GM19240 (cell line): ENCODE results near the gene DPPA5.
"Not testable (repeated sequence)": the region's sequence is repeated elsewhere in the genome, so short reads cannot be mapped to it uniquely, and the experiment has no call there.

Experiments used
- DNase-seq: peaks from one replicate; pipeline ENCODE4 v3.0.0; 2011; ENCODE audit warnings: low spot score; ENCODE audit not compliant: insufficient read length

The DPPA5 gene

GRCh38 chr6:73353636-73354593 lies at the start of gene DPPA5:
Gene DPPA5 (minus strand): TSS chr6:73354276. CDS start chr6:73354225, 51 bp downstream.
- DNase-seq: no peak

DNA sequence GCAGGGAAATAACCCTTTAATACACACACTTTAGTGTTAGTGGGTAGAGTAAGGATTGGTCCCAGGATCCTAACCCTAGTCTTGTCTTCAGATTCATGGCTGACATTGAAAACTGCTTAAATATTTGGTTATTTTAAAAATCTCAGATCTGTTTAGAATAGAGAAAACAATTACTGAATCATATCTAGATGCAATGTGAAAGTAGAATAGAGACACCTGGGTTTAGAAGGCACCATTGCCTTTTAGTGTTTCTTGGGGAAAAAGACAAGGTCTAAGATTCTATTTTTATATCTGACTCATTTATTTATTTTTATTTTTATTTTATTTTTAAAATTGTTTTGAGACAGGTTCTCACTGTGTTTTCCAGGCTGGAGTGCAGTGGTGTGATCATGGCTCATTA lies 46.6 kb upstream of the DPPA5 start:
- no peak for DNase-seq

- no peak for DNase-seq
Measured at GRCh38 chr6:73395875-73396274, 41.8 kb upstream of the DPPA5 start.

- no peak for DNase-seq
Measured at GRCh38 chr6:73394577-73395354, 40.7 kb upstream of the DPPA5 start, which contains the start of gene DDX43. Gene DDX43 (plus strand): TSS chr6:73394828. CDS start chr6:73394906, 78 bp downstream.

GRCh38 chr6:73393278-73393677 lies 39.2 kb upstream of the DPPA5 start:
- DNase-seq: no peak

DNA sequence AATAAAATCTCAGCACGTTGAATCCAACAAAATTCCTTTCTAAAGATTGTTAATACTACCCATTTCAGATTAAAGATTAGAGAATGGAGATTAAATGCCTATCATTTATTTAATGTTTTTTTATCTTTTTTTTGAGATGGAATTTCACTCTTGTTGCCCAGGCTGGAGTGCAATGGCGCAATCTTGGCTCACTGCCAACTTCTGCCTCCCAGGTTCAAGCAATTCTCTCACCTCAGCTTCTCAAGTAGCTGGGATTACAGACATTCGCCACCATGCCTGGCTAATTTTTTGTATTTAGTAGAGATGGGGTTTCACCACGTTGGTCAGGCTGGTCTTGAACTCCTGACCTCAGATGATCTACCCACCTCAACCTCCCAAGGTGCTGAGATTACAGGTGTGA lies 38.1 kb upstream of the DPPA5 start:
- not testable (repeated sequence) for DNase-seq

GRCh38 chr6:73391675-73392074 lies 37.6 kb upstream of the DPPA5 start:
- no peak for DNase-seq

DNA sequence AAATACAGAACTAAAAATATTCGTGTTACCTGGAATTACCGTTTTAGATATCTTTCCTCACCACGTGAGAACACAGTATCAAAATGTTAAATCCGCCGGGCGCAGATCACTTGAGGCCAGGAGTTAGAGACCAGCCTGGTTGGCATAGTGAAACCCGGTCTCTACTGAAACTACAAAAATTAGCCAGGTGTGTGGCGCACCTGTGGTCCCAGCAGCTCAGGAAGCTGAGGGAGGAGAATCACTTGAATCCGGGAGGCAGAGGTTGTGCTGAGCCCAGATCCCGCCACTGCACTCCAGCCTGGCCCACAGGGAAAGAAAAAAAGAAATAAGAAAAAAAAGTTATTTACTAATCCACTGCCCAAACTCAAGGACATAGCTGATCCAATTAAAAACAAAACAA lies 35.8 kb upstream of the DPPA5 start:
- DNase-seq: no peak

- peak; percentile 60 for DNase-seq
Measured at GRCh38 chr6:73388800-73389512, 34.9 kb upstream of the DPPA5 start.

DNA sequence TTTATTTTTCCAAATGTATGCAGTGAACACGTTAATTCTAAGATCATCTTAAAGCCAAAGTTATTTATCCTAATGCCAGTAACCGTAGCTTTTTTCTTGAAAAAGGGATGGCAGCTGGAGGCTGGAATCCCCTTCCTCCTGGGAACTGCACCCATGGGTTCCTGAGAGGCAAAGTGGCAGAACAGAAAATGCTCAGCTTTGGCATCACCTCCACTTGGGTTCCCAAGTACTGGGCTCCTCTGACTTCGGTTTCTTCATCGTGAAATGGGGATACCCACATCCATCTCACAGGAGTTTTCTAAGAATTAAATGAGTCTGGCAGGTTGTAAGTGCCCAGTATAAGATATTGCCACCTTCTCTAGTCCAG lies 34.3 kb upstream of the DPPA5 start:
- DNase-seq: no peak

DNA sequence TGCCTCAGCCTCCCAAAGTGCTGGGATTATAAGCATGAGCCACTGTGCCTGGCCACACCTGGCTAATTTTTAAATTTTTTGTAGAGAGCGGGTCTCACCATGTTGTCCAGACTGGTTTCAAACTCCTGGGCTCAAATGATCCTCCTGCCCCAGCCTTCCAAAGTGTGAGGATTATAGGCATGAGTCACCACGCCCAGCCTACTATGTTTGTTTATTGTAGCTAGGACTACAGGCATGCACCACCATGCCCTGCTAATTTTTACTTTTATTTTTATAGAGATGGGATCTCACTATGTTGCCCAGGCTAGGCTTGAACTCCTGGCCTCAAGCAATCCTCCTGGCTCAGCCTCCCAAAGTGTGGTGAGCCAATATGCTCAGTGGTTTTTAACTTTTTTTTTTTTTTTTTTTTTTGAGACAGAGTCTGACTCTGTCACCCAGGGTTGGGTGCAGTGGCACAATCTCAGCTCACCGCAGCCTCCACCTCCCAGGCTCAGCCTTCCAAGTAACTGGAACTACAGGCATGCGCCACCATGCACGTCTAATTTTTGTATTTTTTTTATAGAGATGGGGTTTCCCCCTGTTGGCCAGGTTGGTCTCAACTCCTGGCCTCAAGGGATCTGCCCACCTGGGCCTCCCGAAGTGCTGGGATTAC lies 28.5 kb upstream of the DPPA5 start:
- DNase-seq: no peak

GRCh38 chr6:73381531-73381930 lies 27.5 kb upstream of the DPPA5 start:
- not testable (repeated sequence) for DNase-seq

DNA sequence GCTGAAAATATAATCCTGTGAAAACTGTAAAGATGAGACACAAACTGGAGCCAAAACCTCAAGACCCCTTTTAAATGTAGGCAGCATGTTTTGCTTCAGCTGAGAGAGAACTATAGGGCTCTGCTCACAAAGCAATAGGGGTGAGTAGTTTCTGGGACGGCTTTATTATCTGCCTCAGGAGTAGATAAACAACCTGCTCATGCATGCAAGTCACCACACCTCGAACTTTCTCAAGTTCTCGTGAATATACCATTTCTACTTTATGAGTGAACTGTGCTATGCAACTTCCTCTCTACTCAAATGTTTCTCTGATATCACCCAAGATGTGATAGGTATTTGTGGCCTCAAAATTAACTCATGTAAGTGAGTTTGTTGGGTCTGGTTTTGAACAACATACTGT lies 23.1 kb upstream of the DPPA5 start:
- DNase-seq: no peak

DNA sequence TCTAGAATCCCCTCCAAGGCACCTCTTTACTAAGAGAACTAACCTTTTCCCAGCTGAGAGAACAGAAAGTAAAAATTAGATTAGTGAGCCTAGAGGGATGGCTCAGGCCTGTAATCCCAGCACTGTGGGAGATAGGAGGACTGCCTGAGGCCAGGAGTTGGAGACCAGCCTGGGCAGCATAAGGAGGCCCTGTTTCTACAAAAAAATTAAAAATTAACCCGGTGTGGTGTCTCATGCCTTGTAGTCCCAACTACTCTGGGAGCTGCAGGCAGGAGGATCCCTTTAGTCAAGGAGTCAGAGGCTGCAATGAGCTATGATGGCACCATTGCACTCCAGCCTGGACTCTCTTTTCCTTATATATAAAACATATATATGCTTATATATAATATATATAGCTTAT lies 21.1 kb upstream of the DPPA5 start:
- no peak for DNase-seq

DNA sequence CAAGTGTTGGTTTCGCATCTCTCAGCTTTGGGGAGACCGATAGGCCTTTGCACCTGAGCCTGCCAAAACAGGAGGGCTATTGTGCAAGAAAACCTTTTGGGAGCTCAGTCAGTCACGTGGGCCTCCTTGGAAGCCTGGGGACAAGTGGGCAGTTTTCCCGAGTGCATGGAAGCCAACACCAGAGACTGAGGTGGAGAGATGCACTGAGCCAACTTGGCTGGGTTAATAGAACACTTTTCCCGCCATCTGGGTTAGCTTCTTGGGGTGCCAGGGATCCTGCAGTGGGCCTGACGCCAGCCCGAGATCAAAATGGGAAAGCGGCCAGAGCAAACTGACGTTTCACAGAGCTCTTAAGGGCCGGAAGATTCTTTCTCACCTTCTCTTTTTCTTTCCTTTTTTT lies 18.4 kb upstream of the DPPA5 start:
- no peak for DNase-seq

- DNase-seq: no peak
Measured at GRCh38 chr6:73371984-73372383, 17.9 kb upstream of the DPPA5 start.

- no peak for DNase-seq
Measured at GRCh38 chr6:73369563-73369962, 15.5 kb upstream of the DPPA5 start, which contains the start of gene OOEP. Gene OOEP (minus strand): TSS chr6:73369897. CDS start chr6:73369792, 105 bp downstream.

DNA sequence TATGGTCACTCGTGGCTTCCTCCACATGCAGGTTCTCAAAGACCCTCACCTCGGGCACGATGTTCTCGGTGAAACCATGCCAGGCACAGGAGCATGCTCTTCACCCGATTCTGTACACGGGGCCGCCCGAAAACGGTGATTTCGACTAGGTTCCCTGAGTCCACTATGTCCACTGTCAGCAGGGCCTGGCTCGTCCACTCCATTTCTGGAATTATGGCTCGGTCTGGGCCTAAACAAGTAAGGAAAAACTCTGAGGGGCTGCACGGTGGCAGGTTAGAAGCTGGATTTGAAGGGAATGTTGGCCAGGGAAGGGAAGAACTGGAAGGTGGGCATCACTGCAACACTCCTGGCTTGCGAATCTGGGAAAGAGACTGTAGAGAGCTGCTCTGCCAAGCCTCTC lies 15.1 kb upstream of the DPPA5 start:
- no peak for DNase-seq

GRCh38 chr6:73368675-73369074 lies 14.6 kb upstream of the DPPA5 start:
- no peak for DNase-seq

DNA sequence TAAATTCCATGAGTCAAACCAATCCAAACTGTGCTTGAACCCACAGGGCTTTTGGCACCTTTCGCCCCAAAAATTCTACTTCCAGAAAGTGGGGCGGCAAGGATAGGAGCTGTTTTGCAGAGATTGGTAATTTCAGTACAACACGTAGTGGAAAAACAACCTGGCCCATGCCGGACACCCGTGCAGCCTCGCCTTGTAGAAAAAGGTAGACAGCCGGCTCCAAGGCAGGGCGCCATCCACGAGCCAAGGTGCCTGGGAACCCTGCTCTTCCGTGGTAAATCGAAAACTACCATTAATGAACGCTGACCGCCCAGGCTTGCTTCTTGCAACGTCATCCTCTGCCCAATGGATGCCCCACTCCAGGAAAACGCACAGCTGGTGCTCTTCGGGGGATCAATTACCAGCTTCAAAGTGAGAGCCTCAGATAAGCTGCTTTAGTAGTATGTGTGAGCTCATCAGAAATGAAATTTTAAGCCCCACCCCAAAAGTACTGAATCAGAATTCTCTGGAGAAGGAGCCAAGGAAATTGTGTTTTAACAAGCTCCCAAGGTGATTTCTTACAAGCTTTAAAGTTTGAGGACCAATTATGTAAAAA lies 13.8 kb upstream of the DPPA5 start:
- no peak for DNase-seq

DNA sequence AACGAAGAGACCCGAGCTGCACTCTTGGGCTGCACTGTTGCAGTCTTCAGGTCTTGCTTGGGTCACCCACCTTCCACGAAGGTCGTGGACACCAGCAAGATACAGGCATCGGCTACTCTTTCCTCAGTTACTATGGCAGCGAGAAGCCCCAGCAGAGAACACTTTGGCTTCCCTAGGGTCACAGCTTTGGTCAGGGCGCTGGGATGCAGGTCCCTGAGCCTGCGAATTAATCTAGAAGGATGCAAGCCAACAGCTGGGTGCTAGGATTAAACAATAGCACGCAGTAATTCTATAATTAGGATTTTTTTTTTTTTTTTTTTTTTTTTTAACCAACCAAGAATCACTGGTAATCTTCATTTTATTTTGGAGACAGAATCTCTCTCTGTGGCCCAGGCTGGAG lies 10.5 kb upstream of the DPPA5 start:
- no peak for DNase-seq
